Fibroblast of skin of right quadriceps (primary cell): Measurements from ENCODE around the gene SPPL3.
"Not testable (repeated sequence)": the region's sequence is repeated elsewhere in the genome, so short reads cannot be mapped to it uniquely, and the experiment has no call there.

Experiments
- DNase-seq: peaks from one replicate; pipeline ENCODE4 v3.0.0-alpha.2; 2013

Gene SPPL3

GRCh38 chr12:120904197-120904773 is at the start of gene SPPL3:
Gene SPPL3 (minus strand): TSS chr12:120904358. CDS start chr12:120903867, 491 bp downstream.
- DNase-seq = peak; percentile 89

DNA sequence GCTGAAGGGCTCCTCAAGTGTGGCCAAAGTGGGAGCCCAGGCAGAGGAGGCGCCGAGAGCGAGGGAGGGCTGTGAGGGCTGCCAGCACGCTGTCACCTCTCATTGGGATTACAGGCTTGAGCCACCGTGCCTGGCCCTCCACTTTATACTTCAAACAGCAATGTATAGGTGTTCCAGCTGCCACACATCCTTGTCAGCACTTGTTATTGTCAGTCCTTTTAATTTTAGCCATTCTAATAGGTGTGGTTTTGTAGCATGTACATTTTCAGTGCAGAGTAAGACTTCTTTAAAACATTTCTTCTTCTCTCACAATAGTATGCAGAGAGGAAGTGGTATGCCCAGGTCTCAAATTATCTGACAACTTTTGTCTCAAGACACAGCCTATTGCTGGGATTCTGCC is 46.6 kb upstream of the SPPL3 start:
- no peak for DNase-seq

DNA sequence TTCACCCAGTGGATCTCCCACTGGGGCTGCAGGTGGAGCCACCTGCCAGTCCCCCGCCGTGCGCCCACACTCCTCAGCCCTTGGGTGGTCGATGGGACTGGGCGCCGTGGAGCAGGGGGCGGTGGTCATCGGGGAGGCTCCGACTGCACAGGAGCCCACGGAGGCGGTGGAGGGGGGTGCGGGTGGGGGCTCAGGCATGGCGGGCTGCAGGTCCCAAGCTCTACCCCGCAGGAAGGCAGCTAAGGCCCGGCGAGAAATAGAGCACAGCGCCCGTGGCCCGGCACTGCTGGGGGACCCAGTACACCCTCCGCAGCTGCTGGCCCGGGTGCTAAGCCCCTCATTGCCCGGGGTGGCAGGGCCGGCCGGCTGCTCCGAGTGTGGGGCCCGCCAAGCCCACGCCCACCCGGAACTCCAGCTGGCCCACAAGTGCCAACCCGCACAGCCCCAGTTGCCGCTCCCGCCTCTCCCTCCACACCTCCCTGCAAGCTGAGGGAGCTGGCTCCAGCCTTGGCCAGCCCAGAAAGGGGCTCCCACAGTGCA is 46.2 kb upstream of the SPPL3 start:
- DNase-seq = not testable (repeated sequence)

- DNase-seq = not testable (repeated sequence)
Observed at GRCh38 chr12:120945516-120945915, 41.4 kb upstream of the SPPL3 start.

GRCh38 chr12:120944645-120945217 is 40.6 kb upstream of the SPPL3 start:
- peak; percentile 25 for DNase-seq

DNA sequence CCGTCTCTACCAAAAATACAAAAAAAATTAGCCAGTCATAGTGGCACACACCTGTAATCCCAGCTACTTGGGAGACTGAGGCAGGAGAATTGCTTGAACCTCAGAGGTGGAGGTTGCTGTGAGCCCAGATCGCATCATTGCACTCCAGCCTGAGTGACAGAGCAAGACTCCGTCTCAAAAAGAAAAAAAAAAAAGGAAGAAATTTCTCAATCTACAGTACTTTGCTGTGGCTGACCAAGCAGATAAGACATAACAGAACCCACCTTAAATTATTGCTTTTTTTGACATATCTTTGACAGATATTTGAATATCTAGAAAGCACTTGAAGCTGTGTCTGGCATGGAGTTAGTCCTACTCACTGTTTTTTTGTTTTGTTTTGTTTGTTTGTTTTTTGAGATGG is 39.3 kb upstream of the SPPL3 start:
- DNase-seq = no peak

DNA sequence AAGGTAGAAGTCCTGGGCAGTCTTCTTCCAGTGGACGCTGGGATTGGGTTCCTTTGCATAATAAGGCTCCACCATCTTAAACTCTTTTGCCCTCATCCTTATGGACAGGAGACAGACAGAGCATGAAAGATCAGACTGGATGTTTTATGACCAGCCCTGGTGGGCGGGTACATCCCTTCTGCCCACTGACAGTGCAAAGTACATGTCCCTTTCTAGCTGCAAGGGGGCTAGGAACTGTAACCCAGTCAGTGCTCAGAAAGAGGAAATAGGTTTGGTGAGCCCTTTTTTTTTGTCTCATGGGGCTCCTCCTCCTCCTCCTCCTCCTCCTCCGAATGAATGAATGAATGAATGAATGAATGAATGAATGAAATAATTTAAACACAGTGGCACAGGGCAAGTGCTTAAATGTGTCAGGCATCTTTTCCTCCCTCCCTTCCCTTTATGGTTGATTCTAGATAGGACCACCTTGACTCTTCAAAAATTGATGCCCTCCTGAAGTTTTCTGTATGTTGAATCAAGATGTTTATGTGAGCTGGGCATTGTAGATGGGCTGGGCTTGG is 37.8 kb upstream of the SPPL3 start:
- DNase-seq = no peak

- DNase-seq = no peak
Observed at GRCh38 chr12:120941412-120941811, 37.3 kb upstream of the SPPL3 start.

- DNase-seq = peak; percentile 54
Observed at GRCh38 chr12:120940799-120941198, 36.6 kb upstream of the SPPL3 start.

DNA sequence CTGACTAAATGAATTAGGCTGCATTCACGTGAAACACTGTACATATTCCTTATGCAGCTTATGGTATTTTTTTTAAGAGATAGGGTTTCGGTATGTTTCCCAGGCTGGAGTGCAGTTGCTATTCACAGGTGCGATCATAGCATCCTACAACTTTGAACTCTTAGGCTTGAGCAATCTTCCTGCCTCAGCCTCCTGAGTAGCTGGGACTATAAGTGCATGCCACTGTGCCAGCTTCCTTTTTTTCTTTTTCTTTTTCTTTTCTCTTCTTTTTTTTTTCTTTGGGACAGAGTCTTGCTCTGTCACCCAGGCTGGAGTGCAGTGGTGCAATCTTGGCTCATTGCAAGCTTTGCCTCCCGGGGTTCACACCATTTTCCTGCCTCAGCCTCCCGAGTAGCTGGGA is 35.8 kb upstream of the SPPL3 start:
- no peak for DNase-seq

DNA sequence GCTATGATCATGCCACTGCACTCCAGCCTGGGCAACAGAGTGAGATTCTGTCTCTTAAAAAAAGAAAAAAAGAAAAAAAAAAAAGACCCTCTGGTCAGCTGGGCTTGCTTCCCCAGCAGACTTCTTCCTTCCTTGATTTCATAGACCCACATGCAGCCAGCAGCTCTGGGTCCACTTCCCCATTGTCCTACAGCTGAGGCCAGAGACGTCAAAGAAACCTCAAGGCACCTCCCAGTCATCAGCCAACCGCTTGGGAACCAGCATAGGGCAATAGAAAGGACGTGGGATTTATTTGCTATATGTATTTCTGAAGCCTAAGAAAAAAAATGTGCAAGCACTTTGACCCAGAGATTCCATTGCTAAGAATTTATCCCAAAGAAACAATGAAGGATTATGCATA is 35.4 kb upstream of the SPPL3 start:
- DNase-seq = no peak

- no peak for DNase-seq
Observed at GRCh38 chr12:120938496-120938895, 34.3 kb upstream of the SPPL3 start.

GRCh38 chr12:120936197-120936596 is 32.0 kb upstream of the SPPL3 start:
- DNase-seq = no peak

GRCh38 chr12:120933786-120934185 is 29.6 kb upstream of the SPPL3 start:
- DNase-seq = no peak

- no peak for DNase-seq
Observed at GRCh38 chr12:120932956-120933526, 28.9 kb upstream of the SPPL3 start.

- DNase-seq = no peak
Observed at GRCh38 chr12:120932058-120932457, 27.9 kb upstream of the SPPL3 start.

- no peak for DNase-seq
Observed at GRCh38 chr12:120930032-120930431, 25.9 kb upstream of the SPPL3 start.

DNA sequence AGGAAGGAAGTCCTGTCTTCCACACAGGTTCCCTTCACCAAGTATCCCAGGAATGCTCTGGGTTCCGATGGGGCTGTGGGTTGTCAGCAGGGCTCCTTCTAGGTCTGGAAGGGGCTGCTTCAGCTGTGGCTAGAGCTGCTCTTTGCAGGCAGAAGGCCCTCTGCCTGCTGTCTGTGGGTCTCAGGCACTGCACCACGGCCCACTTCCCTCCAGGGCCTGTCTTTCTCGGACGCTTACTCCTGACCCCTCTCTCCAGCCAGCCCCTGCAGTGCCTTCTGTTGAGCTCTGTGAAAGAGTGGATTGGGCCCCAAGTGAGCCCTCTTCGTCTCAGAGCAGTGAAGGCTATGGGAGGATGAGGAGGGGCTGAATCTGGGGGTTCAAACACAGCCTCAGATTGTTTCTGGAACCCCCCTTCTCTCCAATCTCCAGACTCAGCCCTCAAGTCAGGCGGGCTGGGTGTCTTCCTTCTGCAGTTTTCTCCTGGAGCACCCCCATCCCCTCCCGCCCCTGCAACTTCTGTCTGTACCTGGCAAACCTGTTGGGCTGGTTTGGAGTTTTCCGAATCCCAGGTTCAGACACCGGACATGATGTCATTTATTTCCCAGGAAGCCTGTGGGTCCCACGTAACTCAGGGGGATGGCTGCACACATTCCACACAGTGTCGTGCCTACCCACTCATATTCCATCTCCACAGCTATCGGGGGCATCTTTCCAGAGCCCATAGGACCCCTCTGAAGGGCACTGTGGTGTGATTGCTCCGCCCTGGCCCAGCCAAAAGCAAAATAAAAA is 24.9 kb upstream of the SPPL3 start:
- DNase-seq = no peak

- no peak for DNase-seq
Observed at GRCh38 chr12:120925740-120926563, 21.8 kb upstream of the SPPL3 start.

GRCh38 chr12:120922279-120922678 is 18.1 kb upstream of the SPPL3 start:
- DNase-seq = no peak

DNA sequence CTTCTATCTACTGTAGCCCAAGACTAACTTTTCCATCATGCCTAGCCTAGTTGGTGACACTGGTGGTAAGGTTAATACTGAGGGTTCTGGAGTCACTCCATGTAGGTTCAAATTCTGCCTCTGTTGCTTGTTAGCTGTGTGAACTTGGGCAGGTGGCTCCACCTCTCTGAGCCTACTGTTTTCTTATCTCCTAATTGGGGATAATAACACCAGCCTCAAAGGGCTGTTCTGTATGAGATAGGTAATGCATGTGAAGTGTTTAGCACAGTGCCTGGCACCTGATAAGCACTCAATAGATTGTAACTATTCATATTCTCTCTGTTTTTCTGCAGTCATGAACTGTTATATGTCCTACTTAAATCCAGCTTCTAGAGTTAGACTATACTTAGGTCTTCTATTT is 17.5 kb upstream of the SPPL3 start:
- no peak for DNase-seq

DNA sequence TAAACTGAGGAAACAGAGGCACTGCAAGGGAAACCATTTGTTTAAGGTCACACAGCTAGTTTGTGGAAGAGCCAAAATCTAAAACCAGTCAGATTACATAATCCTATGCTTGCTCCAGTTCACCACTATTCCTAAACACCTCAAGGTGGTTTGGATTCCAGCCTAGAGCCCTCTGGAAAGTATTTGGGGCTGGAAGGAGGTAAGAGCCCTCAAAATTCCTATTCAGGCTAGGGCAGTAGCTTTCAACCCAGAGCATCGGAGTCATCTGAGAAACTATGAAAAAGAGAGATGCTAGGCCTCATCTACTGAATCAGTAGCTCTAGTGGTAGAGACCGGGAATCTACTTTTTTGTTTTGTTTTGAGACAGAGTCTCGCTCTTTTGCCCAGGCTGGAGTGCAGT is 16.0 kb upstream of the SPPL3 start:
- no peak for DNase-seq
